Hepatic stellate cell (primary cell): ENCODE data around the gene RNF224.

ENCODE experiments used
- DNase-seq: peaks from one replicate; pipeline ENCODE4 v3.0.0; 2011; ENCODE audit warnings: low spot score

The RNF224 gene

DNA sequence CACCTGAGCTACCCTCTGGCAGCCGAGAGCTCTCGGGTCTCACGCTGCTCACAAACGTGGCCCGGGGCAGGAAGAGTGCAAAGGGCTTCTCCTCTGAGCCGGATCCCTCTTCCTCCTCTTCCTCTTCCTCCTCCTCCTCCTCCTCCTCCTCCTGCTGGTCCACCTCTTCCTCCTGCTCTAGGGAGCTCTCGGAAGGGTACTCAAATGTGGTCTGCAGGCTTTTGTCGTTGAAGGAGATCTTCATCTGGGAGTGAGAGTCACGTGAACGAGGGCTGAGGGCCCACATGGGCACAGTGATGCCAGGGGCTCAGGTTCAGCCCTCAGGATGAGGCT is 34.9 kb upstream of the RNF224 start:
- DNase-seq, result no peak

DNA sequence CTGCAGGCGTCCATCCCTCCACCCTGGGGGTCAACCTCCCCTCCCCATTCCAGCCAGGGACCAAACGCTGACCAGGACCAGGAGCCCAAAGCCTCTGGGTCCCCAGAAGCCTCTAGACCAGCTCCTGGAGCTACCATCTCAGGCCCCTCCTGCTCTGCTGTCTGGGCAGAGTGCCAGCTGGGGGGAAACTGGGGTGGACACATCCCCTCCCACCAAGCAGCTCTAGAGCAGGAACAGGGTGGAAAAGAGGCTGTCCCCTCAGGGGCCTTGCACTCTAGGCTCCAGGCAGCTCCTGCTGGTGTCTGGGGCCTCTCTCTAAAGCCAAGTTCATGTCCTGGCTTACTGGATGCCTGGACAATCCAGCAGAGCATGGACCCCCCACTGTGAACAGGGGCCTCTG is 34.4 kb upstream of the RNF224 start:
- DNase-seq, result no peak

DNA sequence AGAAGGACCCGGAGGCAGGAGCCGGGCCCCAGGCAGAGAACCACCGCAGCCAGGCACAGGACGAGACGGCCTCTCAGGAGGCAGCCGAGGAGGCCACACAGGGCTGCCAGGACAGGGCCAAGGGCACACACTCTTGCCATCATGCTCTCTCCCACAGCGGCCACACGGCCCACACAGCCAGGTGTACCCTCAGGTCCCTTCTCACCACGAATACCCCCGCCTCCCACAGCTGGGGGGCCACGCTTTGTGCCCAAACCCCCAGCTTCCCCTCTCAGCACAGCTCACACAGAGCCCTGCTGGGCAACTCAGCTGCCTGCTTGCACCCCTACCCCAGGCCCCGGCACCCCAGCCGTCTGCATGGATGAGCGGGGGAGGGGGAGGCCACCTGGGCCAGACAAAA is 33.5 kb upstream of the RNF224 start:
- DNase-seq, result no peak

- DNase-seq, result no peak
Measured at GRCh38 chr9:137194388-137194787, 32.9 kb upstream of the RNF224 start.

DNA sequence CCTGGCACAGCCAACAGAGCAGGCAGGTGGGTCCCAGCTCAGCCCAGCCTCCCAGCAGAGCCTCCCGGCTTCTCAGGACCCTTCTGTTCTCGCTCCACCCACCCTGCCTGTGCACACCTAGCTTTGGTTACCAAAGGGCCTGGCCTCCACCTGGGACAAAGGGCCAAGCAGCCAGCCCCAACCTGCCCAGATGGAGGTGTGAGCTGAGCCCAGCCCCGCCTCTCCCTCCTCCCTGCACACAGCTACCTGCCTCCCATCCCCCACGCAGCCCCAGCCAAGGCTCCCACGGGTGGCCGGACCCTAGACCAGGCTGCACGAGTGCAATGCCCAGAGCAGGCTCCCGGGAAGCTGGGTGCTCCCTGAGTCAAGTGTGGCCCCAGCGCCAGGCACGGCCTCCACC is 32.4 kb upstream of the RNF224 start:
- DNase-seq, result no peak

GRCh38 chr9:137195525-137196220 is 31.6 kb upstream of the RNF224 start:
- no peak for DNase-seq

GRCh38 chr9:137198051-137198901 is 29.0 kb upstream of the RNF224 start:
- DNase-seq, result no peak

- DNase-seq, result no peak
Measured at GRCh38 chr9:137198902-137199283, 28.4 kb upstream of the RNF224 start.

GRCh38 chr9:137199411-137200121 is 27.7 kb upstream of the RNF224 start:
- DNase-seq, result peak; percentile 43

DNA sequence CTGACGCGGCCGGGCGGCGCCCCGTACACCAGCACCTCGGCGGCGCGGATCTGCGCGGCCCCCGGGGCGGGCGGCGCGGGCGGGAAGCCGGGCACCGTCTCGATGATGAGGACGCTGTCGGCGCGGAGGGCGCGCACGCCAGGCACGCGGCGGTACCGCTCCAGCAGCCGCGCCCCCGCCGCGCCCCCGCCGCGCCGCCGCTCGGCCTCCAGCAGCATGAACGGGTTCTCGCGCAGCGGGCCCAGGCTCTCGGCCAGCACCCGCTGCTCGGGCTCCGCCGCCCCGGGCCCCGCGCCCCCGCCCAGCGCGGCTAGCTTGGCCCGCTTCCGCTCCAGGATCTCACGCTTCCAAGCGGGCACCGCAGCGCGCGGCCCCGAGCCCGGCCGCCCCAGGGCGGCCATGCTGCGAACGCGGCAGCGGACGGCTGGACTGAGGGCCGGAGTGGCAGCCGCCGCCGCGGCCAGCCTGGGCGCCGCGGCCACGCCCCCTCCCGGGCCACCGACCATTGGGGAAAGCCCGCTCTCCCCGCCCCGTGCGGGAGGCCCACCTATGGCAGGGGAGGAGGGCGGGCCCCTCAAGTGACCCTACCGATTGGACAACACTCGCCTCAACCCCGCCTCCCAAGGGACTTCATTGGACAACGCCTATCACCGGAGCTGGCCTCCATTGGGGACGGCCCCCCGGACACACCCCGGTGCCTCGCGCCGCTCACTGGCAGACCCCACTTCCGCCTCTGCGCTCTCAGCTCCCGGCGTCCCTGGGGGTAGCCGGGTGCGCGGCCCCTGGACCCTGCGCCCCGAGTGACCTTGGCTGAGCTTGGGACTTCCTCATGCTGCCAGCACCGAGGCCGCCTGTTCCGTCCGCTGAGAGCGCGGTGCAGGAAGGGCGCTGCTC is 26.7 kb upstream of the RNF224 start, which contains the start of gene TPRN:
TSS of gene TPRN (minus strand) at position 431 of the 894 bp plus-strand sequence. CDS start at position 401, 30 bp downstream.
- peak; percentile 100 for DNase-seq

- DNase-seq, result no peak
Measured at GRCh38 chr9:137201205-137201868, 26.0 kb upstream of the RNF224 start.

GRCh38 chr9:137202966-137203365 is 24.3 kb upstream of the RNF224 start:
- no peak for DNase-seq

GRCh38 chr9:137204731-137205125 is 22.6 kb upstream of the RNF224 start:
- DNase-seq, result no peak

DNA sequence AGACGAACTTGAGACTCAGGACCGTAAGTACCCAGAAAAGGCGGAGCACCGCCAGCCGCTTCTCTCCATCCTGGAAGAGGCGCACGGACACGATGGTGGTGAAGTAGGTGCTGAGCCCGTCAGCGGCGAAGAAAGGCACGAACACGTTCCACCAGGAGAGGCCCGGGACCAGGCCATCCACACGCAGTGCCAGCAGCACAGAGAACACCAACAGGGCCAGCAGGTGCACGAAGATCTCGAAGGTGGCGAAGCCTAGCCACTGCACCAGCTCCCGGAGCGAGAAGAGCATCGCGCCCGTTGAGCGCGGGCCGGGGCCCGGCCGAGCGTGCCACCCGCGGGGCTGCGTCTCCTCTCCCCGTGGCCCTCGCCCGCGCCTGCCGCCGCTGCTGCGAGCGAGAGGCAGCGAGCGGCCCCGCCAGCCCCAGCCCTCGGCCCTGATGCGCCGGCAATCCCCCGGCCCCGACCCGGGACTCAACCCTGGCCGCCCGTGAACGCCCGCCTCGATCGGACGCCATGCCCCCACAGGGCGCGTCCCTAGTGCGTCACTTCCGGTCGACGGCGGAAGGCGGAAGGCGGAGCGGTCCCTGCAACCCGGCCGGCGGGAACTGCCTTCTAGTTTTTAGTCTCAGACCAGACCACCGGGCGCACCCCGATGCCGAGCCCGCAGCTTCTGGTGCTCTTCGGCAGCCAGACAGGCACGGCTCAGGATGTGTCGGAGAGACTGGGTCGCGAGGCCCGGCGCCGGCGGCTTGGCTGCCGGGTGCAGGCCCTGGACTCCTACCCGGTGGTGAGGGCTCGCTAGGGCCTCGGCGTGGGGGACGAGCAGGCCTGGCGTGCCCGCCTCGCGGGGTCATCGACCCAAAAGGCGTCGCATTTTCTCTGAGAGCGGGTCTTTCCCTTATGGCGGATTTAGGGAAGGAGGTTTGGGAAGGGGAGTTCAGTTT is 21.9 kb upstream of the RNF224 start, which contains the start of the genes NDOR1 and TMEM203:
TSS of gene NDOR1 (plus strand) at position 575 of the 944 bp plus-strand sequence. CDS start at position 653, 78 bp downstream.
TSS of gene TMEM203 (minus strand) at position 523 of the 944 bp plus-strand sequence. CDS start at position 289, 234 bp downstream.
- peak; percentile 97 for DNase-seq

- DNase-seq, result no peak
Measured at GRCh38 chr9:137206602-137207001, 20.7 kb upstream of the RNF224 start.

DNA sequence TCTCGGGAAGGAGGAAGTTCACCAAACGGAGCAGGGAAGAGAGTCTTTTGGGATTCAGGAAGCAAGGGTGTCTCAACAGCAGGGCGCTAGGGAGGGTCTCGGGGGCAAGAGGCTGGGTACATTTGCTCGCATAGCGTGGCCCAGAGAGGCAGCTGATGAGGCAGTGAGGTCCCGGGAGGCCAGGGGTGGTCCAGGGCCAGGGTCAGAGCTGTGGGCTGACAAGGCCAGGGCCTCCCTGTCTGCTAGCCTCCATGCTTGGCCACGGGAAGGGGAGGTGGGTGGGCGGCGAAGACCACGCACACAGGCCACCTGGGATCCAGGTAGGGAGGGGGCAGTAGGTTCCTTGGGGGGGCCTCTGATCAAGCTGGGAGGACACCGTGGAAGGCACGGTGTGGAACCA is 15.8 kb upstream of the RNF224 start:
- DNase-seq, result no peak

GRCh38 chr9:137212520-137212919 is 14.8 kb upstream of the RNF224 start:
- no peak for DNase-seq

GRCh38 chr9:137213160-137214060 is 13.9 kb upstream of the RNF224 start:
- no peak for DNase-seq

DNA sequence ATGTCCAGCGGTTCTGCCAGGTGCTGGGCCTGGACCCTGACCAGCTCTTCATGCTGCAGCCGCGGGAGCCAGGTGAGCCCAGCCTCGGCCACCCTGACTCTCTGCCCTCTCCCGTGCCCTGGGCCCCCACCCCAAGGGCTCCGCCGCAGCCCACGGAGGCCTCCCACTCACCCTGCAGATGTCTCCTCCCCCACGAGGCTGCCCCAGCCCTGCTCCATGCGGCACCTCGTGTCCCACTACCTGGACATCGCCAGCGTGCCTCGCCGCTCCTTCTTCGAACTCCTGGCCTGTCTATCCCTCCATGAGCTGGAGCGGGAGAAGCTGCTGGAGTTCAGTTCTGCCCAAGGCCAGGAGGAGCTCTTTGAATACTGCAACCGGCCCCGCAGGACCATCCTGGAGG is 12.7 kb upstream of the RNF224 start:
- no peak for DNase-seq
